DOHH2 (cell line): Measurements from ENCODE around the gene KCNS1.

Experiments used
- H3F3A ChIP-seq: fragments of 200-600 bp; sonication (generic), shearing (Covaris generic); 2 replicates; pipeline ENCODE4 v1.6.0; 2016; ENCODE audit warnings: antibody characterized with exemption, mild to moderate bottlenecking; ENCODE audit not compliant: control insufficient read depth, insufficient read depth
- H3K27ac ChIP-seq: fragments of 200-600 bp; sonication (generic); 2 replicates; pipeline ENCODE4 v1.5.1; 2014; ENCODE audit warnings: low read depth, mild to moderate bottlenecking, low read length, moderate library complexity
- H3K27me3 ChIP-seq: fragments of 200-600 bp; sonication (generic); 2 replicates; pipeline ENCODE4 v1.6.1; 2014; ENCODE audit warnings: mild to moderate bottlenecking, low read length, mixed read lengths; ENCODE audit not compliant: control insufficient read depth
- H3K36me3 ChIP-seq: fragments of 200-600 bp; sonication (generic); 2 replicates; pipeline ENCODE4 v1.6.1; 2014; ENCODE audit warnings: mild to moderate bottlenecking, low read length, moderate library complexity, mixed read lengths; ENCODE audit not compliant: control insufficient read depth
- H3K4me1 ChIP-seq: fragments of 200-600 bp; sonication (generic); 2 replicates; pipeline ENCODE4 v1.6.1; 2014; ENCODE audit warnings: mild to moderate bottlenecking, low read length, mixed read lengths; ENCODE audit not compliant: control insufficient read depth
- H3K4me2 ChIP-seq: fragments of 200-600 bp; sonication (generic); 2 replicates; pipeline ENCODE4 v1.6.0; 2014; ENCODE audit warnings: mild to moderate bottlenecking, low read length, moderate library complexity
- H3K4me3 ChIP-seq: fragments of 200-600 bp; sonication (generic); 2 replicates; pipeline ENCODE4 v1.5.1; 2014; ENCODE audit warnings: mild to moderate bottlenecking, low read length, mixed read lengths
- H3K79me2 ChIP-seq: fragments of 200-600 bp; sonication (generic); 2 replicates; pipeline ENCODE4 v1.6.1; 2014; ENCODE audit warnings: mild to moderate bottlenecking, low read length, mixed read lengths; ENCODE audit not compliant: control insufficient read depth
- H3K9me2 ChIP-seq: fragments of 200-600 bp; sonication (generic); replicated peaks from 2 replicates; pipeline ENCODE4 v1.6.1; 2014; ENCODE audit warnings: mild to moderate bottlenecking, low read length, mixed read lengths; ENCODE audit not compliant: control insufficient read depth
- H3K9me3 ChIP-seq: fragments of 200-600 bp; sonication (generic); 2 replicates; pipeline ENCODE4 v1.6.1; 2014; ENCODE audit warnings: antibody characterized with exemption, low read length, mixed read lengths; ENCODE audit not compliant: control insufficient read depth, insufficient read depth
- H4K20me1 ChIP-seq: fragments of 200-600 bp; sonication (generic); 2 replicates; pipeline ENCODE4 v1.6.0; 2014; ENCODE audit warnings: low read depth, mild to moderate bottlenecking, antibody characterized with exemption, low read length, moderate library complexity; ENCODE audit not compliant: control insufficient read depth, insufficient read depth
- EZH2phosphoT487 ChIP-seq: fragments of 200-600 bp; sonication (generic); IDR thresholded peaks from 2 replicates; pipeline ENCODE4 v1.6.1; 2017; ENCODE audit warnings: borderline replicate concordance, mild to moderate bottlenecking, antibody characterized with exemption, low read length, moderate library complexity, mixed read lengths
- TF ChIP-seq, protein P1 (sequence below): fragments of 200-600 bp; sonication (generic); IDR thresholded peaks from one replicate; pipeline ENCODE4 v1.5.1; 2014; ENCODE audit warnings: antibody characterized with exemption, mild to moderate bottlenecking, low read depth, low read length; ENCODE audit not compliant: poor library complexity, severe bottlenecking

The KCNS1 gene

DNA sequence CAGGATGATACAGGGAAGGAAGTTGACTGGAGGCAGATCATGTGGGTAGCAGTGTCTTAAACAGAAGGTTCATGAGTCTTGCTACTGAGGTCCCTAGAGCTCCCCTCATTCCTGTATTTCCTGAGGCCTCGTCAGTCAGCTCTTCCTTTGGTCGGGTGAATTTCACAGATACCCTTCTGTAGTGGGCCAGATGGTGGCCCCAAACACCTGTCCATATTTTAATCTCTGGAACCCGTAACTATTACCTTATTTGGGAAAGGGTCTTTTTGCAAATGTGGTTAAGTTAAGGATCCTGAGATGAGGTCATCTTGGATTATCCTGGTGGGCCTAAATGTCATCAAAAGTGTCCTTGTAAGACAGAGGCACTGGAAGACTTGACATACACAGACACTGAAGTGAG lies 9.6 kb downstream of the KCNS1 start:
- H3K27ac ChIP-seq: no peak overlapping the region
- H3K36me3 ChIP-seq: peaks cover 29% of the 10 kb centered on the region
- no peaks in the 10 kb centered on the region for H3K9me2 ChIP-seq
- H3K4me2 ChIP-seq: peak overlapping the region; percentile 35; the same call in 1 of the 2 replicates
- H4K20me1 ChIP-seq: no peaks in the 10 kb centered on the region
- H3K79me2 ChIP-seq: no peaks in the 10 kb centered on the region
- no peaks in the 10 kb centered on the region for H3K27me3 ChIP-seq
- H3K4me1 ChIP-seq: peaks cover 44% of the 10 kb centered on the region
- H3K9me3 ChIP-seq: no peaks in the 10 kb centered on the region
- no peak for TF ChIP-seq EZH2phosphoT487
- TF ChIP-seq, protein P1, sequence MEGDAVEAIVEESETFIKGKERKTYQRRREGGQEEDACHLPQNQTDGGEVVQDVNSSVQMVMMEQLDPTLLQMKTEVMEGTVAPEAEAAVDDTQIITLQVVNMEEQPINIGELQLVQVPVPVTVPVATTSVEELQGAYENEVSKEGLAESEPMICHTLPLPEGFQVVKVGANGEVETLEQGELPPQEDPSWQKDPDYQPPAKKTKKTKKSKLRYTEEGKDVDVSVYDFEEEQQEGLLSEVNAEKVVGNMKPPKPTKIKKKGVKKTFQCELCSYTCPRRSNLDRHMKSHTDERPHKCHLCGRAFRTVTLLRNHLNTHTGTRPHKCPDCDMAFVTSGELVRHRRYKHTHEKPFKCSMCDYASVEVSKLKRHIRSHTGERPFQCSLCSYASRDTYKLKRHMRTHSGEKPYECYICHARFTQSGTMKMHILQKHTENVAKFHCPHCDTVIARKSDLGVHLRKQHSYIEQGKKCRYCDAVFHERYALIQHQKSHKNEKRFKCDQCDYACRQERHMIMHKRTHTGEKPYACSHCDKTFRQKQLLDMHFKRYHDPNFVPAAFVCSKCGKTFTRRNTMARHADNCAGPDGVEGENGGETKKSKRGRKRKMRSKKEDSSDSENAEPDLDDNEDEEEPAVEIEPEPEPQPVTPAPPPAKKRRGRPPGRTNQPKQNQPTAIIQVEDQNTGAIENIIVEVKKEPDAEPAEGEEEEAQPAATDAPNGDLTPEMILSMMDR: no peak
- no peaks in the 10 kb centered on the region for H3F3A ChIP-seq
- no peak overlapping the region for H3K4me3 ChIP-seq

DNA sequence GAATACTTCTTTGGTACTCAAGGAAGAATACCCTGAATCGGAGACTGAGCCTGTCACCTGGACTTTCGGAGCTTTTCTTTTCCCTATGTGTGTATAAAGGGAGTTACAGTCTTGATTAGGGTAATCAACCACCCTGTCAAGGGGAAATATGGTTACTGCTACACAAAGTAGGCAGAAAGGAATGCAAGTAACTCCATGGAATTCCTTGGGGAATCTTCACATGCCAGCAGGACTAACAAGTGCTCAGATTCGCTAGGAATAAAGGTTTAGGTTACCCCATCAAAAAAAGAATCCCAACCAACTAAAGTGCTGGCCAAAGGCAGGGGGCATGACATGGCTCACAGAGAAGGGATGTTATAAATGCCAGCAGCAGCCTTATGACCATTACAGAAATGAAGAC lies 10.4 kb downstream of the KCNS1 start:
- Histone ChIP-seq H3K36me3 (peaks cover 34% of the 10 kb centered on the region), H3K4me2 (no peak overlapping the region), H3K27ac (no peak overlapping the region), H3K79me2 (no peaks in the 10 kb centered on the region), H3K4me1 (peaks cover 43% of the 10 kb centered on the region), H4K20me1 (no peaks in the 10 kb centered on the region), H3F3A (no peaks in the 10 kb centered on the region), H3K27me3 (no peaks in the 10 kb centered on the region), H3K9me3 (no peaks in the 10 kb centered on the region), H3K9me2 (no peaks in the 10 kb centered on the region), H3K4me3 (no peak overlapping the region)
- TF ChIP-seq EZH2phosphoT487: no peak
- TF ChIP-seq, protein P1: no peak

DNA sequence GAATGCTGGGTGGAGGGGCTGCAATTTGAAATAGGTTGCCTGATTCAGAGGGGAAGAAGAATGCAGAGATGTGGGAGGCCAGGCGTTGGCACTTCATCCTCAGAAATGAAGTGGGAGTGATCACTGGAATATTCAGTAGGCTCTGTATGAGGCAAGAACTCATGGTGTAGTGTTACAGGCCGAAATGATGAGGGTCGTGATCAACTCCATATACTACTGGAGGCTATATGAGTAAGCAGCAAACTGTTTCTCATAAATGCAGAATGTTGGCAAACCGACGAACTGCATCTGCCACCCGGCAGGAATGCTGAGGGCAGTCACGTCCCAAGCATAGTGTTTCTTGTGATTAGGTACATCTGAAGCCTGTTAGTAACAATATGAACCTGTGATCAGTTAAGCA lies 12.7 kb downstream of the KCNS1 start:
- H3K36me3 ChIP-seq: peaks cover 39% of the 10 kb centered on the region
- TF ChIP-seq, protein P1: no peak
- no peak for TF ChIP-seq EZH2phosphoT487
- H3K9me2 ChIP-seq: no peaks in the 10 kb centered on the region
- H3K27ac ChIP-seq: no peak overlapping the region
- H3K4me1 ChIP-seq: peaks cover 40% of the 10 kb centered on the region
- H3K79me2 ChIP-seq: no peaks in the 10 kb centered on the region
- no peaks in the 10 kb centered on the region for H3K27me3 ChIP-seq
- H3K4me2 ChIP-seq: no peak overlapping the region
- H3K4me3 ChIP-seq: no peak overlapping the region
- H3K9me3 ChIP-seq: no peaks in the 10 kb centered on the region
- H4K20me1 ChIP-seq: no peaks in the 10 kb centered on the region
- no peaks in the 10 kb centered on the region for H3F3A ChIP-seq
